GM23338 (cell line): ENCODE results near the gene CLPX.

Experiments
- CREB1 ChIP-seq: fragments of 250-450 bp; sonication (Bioruptor Pico); IDR thresholded peaks from 2 replicates; pipeline ENCODE4 v1.5.0; 2020; ENCODE audit warnings: low read depth, mild to moderate bottlenecking, moderate library complexity
- CTCF ChIP-seq, 2 experiments: fragments of 200-600 bp in 1 of 2; sonication (generic) in 1 of 2; conservative IDR thresholded peaks; 2 replicates each; pipeline versions ENCODE4 v1.5.1 to v1.6.1; 2016 to 2017; ENCODE audit warnings: antibody characterized with exemption in 2 of 2, low read depth in 2 of 2, mild to moderate bottlenecking in 2 of 2, moderate library complexity in 1 of 2
- EZH2 ChIP-seq: fragments of 200-600 bp; sonication (generic); IDR thresholded peaks from one replicate; pipeline ENCODE4 v1.8.0; 2017; ENCODE audit warnings: antibody characterized with exemption, mild to moderate bottlenecking, low read depth; ENCODE audit not compliant: unreplicated experiment
- EZH2phosphoT487 ChIP-seq: fragments of 200-600 bp; sonication (generic); IDR thresholded peaks from one replicate; pipeline ENCODE4 v1.8.1; 2018; ENCODE audit warnings: antibody characterized with exemption; ENCODE audit not compliant: unreplicated experiment
- JUNB ChIP-seq: IDR thresholded peaks from one replicate; pipeline ENCODE4 v1.6.1; 2016; ENCODE audit warnings: antibody characterized with exemption; ENCODE audit not compliant: unreplicated experiment
- POLR2AphosphoS5 ChIP-seq: IDR thresholded peaks from 2 replicates; pipeline ENCODE4 v1.6.1; 2016; ENCODE audit warnings: antibody characterized with exemption, low read depth
- REST ChIP-seq: IDR thresholded peaks from one replicate; pipeline ENCODE4 v1.6.1; 2018; ENCODE audit warnings: antibody characterized with exemption; ENCODE audit not compliant: unreplicated experiment
- STAT1 ChIP-seq: IDR thresholded peaks from one replicate; pipeline ENCODE4 v1.6.1; 2016; ENCODE audit warnings: antibody characterized with exemption; ENCODE audit not compliant: unreplicated experiment
- ZNF331 ChIP-seq: fragments of 250-450 bp; sonication (Bioruptor Pico); IDR thresholded peaks from 2 replicates; pipeline ENCODE4 v1.5.0; 2020; ENCODE audit warnings: low read depth, mild to moderate bottlenecking, moderate library complexity
- TF ChIP-seq, protein P1 (sequence below): IDR thresholded peaks from 2 replicates; pipeline ENCODE4 v1.6.1; 2016; ENCODE audit warnings: antibody characterized with exemption

- TF ChIP-seq ZNF331 (CRISPR knock-in tag): no peak
- no peak for TF ChIP-seq CTCF (conservative IDR thresholded peaks at IDR 0.05; ENCODE audit: low read depth in 2 of 2)
- no peak for TF ChIP-seq POLR2AphosphoS5
- no peak for TF ChIP-seq REST
- TF ChIP-seq EZH2phosphoT487: no peak
- TF ChIP-seq EZH2: no peak
- TF ChIP-seq, protein P1, sequence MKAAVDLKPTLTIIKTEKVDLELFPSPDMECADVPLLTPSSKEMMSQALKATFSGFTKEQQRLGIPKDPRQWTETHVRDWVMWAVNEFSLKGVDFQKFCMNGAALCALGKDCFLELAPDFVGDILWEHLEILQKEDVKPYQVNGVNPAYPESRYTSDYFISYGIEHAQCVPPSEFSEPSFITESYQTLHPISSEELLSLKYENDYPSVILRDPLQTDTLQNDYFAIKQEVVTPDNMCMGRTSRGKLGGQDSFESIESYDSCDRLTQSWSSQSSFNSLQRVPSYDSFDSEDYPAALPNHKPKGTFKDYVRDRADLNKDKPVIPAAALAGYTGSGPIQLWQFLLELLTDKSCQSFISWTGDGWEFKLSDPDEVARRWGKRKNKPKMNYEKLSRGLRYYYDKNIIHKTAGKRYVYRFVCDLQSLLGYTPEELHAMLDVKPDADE: no peak
- no peak for TF ChIP-seq STAT1
- TF ChIP-seq CREB1 (CRISPR knock-in tag): no peak
- TF ChIP-seq JUNB: no peak
Observed at GRCh38 chr15:65184305-65184867, 756 bp downstream of the CLPX start.
